A549 (cell line): ENCODE data around the gene CAP2. TPM values are rescaled to one million over a fixed set of nuclear protein-coding genes. Genes with fewer than 3 reads are reported as not detected.
A peak's percentile ranks its signal among the peaks of the same experiment; 100 is the strongest.

Experiments used
- ATAC-seq, 2 experiments: fragments of 200-7000 bp in 1 of 2; fragments of >200 bp in 1 of 2; cut with Nextera tagmentation in 1 of 2; cut with Tn5 transposase in 1 of 2; 3 replicates each; pipeline versions ENCODE4 v1.8.0 to v1.9.1; 2018 to 2020; ENCODE audit warnings: mild to moderate bottlenecking in 1 of 2, moderate library complexity in 1 of 2
- CTCF ChIA-PET: fragments of 300-600 bp; sonication (Branson Sonifier 250); formaldehyde crosslinking; extraction: SDS; loops from one replicate; lab custom pipeline; 2021; ENCODE audit warnings: antibody characterized with exemption, inconsistent platforms; lab: Yijun Ruan, JAX
- POLR2A ChIA-PET: fragments of 350-600 bp; formaldehyde crosslinking; extraction: SDS; loops from one replicate; lab custom pipeline; 2021; ENCODE audit warnings: antibody characterized with exemption, inconsistent platforms; lab: Yijun Ruan, JAX
- DNase-seq, 2 experiments: peaks; one replicate each; pipeline versions ENCODE4 v3.0.0 to v3.0.0-alpha.2; 2011 to 2016; ENCODE audit warnings: low read depth in 1 of 2, low spot score in 1 of 2
- FAIRE-seq: peaks from 2 replicates; lab custom pipeline; 2011; peaks lifted over from hg19 to GRCh38; lab: Jason Lieb, UNC
- H3K27ac ChIP-seq, 2 experiments: fragments of >200 bp; sonication (Bioruptor Twin); formaldehyde crosslinking; 3 replicates each; pipeline ENCODE4 v1.5.1; 2016 to 2017
- H3K4me1 ChIP-seq: fragments of >200 bp; sonication (Bioruptor Twin); formaldehyde crosslinking; 3 replicates; pipeline ENCODE4 v1.6.1; 2016
- H3K4me2 ChIP-seq: fragments of >200 bp; sonication (Bioruptor Twin); formaldehyde crosslinking; 3 replicates; pipeline ENCODE4 v1.6.1; 2016
- H3K4me3 ChIP-seq: fragments of >200 bp; sonication (Bioruptor Twin); formaldehyde crosslinking; 3 replicates; pipeline ENCODE4 v1.5.1; 2016
- H3K9me3 ChIP-seq: fragments of >200 bp; sonication (Bioruptor Twin); formaldehyde crosslinking; 3 replicates; pipeline ENCODE4 v1.6.1; 2016
- ATOH8 ChIP-seq: fragments of 250-450 bp; sonication (Bioruptor Pico); IDR thresholded peaks from 2 replicates; pipeline ENCODE4 v1.5.0; 2020; ENCODE audit warnings: low read depth, mild to moderate bottlenecking, moderate library complexity
- BHLHE40 ChIP-seq: IDR thresholded peaks from 2 replicates; pipeline ENCODE4 v1.6.1; 2012; ENCODE audit warnings: low read depth, low read length, inconsistent platforms
- CBX2 ChIP-seq: fragments of 200-600 bp; sonication (generic); IDR thresholded peaks from 2 replicates; pipeline ENCODE4 v1.6.1; 2016; ENCODE audit warnings: low read depth, mild to moderate bottlenecking, borderline replicate concordance
- CBX8 ChIP-seq: fragments of 200-600 bp; sonication (generic); IDR thresholded peaks from 2 replicates; pipeline ENCODE4 v1.6.1; 2016
- CHD2 ChIP-seq: fragments of 150-350 bp; IDR thresholded peaks from 2 replicates; pipeline ENCODE4 v1.6.1; 2014; ENCODE audit warnings: low read length; ENCODE audit not compliant: partially characterized antibody
- CHD4 ChIP-seq: fragments of 200-600 bp; sonication (generic); IDR thresholded peaks from 2 replicates; pipeline ENCODE4 v1.6.1; 2016; ENCODE audit warnings: antibody characterized with exemption, mild to moderate bottlenecking, borderline replicate concordance
- E2F6 ChIP-seq: IDR thresholded peaks from 2 replicates; pipeline ENCODE4 v1.6.1; 2012; ENCODE audit warnings: low read depth, borderline replicate concordance
- EP300 ChIP-seq, 2 experiments: fragments of >200 bp; sonication (Bioruptor Twin); formaldehyde crosslinking; IDR thresholded peaks; 2 replicates in 1 of 2; 3 replicates in 1 of 2; pipeline ENCODE4 v1.6.1; 2016 to 2017
- FOSB ChIP-seq: fragments of 250-450 bp; sonication (Bioruptor Pico); IDR thresholded peaks from 2 replicates; pipeline ENCODE4 v1.5.0; 2020; ENCODE audit warnings: mild to moderate bottlenecking, moderate library complexity
- HDAC2 ChIP-seq: fragments of 200-600 bp; sonication (generic); IDR thresholded peaks from 2 replicates; pipeline ENCODE4 v1.6.1; 2016
- HES2 ChIP-seq: fragments of >200 bp; sonication (Bioruptor Twin); formaldehyde crosslinking; IDR thresholded peaks from 2 replicates; pipeline ENCODE4 v1.6.1; 2016
- HMGXB4 ChIP-seq: fragments of 250-450 bp; sonication (Bioruptor Pico); IDR thresholded peaks from 2 replicates; pipeline ENCODE4 v1.5.0; 2021; ENCODE audit warnings: mild to moderate bottlenecking, moderate library complexity, borderline replicate concordance
- HOXA7 ChIP-seq: fragments of 250-450 bp; sonication (Bioruptor Pico); IDR thresholded peaks from 2 replicates; pipeline ENCODE4 v1.5.0; 2020; ENCODE audit warnings: mild to moderate bottlenecking, moderate library complexity
- HOXB13 ChIP-seq: fragments of 250-450 bp; sonication (Bioruptor Pico); IDR thresholded peaks from 2 replicates; pipeline ENCODE4 v1.5.0; 2020; ENCODE audit warnings: low read depth, mild to moderate bottlenecking, moderate library complexity
- JUNB ChIP-seq: fragments of >200 bp; sonication (Bioruptor Twin); formaldehyde crosslinking; IDR thresholded peaks from 2 replicates; pipeline ENCODE4 v1.6.1; 2016
- MAFK ChIP-seq: fragments of 450-650 bp; IDR thresholded peaks from 2 replicates; pipeline ENCODE4 v1.6.1; 2014; ENCODE audit not compliant: partially characterized antibody
- MAZ ChIP-seq: fragments of 150-350 bp; IDR thresholded peaks from 2 replicates; pipeline ENCODE4 v1.6.1; 2014; ENCODE audit warnings: antibody characterized with exemption, low read depth, low read length, borderline replicate concordance
- NR3C1 ChIP-seq: fragments of >200 bp; sonication (Bioruptor Twin); formaldehyde crosslinking; IDR thresholded peaks from 3 replicates; pipeline ENCODE4 v1.6.1; 2017
- TFCP2L1 ChIP-seq: fragments of 250-450 bp; sonication (Bioruptor Pico); IDR thresholded peaks from 2 replicates; pipeline ENCODE4 v1.5.0; 2021; ENCODE audit warnings: mild to moderate bottlenecking
- USF2 ChIP-seq: fragments of 450-650 bp; IDR thresholded peaks from 2 replicates; pipeline ENCODE4 v1.6.1; 2014; ENCODE audit warnings: antibody characterized with exemption
- ZFP36 ChIP-seq: fragments of 450-650 bp; IDR thresholded peaks from 2 replicates; pipeline ENCODE4 v1.6.1; 2014; ENCODE audit warnings: borderline replicate concordance; ENCODE audit not compliant: partially characterized antibody
- ZNF302 ChIP-seq: fragments of 250-450 bp; sonication (Bioruptor Pico); IDR thresholded peaks from 2 replicates; pipeline ENCODE4 v1.9.0; 2021; ENCODE audit warnings: inconsistent platforms, mild to moderate bottlenecking, moderate library complexity
- WGBS: methylation state at CpG from one replicate; pipeline ENCODE4 v1.1.6; 2017; ENCODE audit errors: missing lambda C conversion rate; 5-methylcytosine and 5-hydroxymethylcytosine counted together
- polyA plus RNA-seq, 4 experiments: library from polyadenylated mRNA; depleted of rRNA in 3 of 4; stranded (reverse); fragments of >200 nt; fragmentation: RNase III in 1 of 4; extraction: RNeasy Plus Mini Kit Qiagen cat#74134 plus additional on column Dnase treatment in 1 of 4; gene quantifications; 2 replicates in 3 of 4; 3 replicates in 1 of 4; pipeline ENCODE4 v1.2.3, GENCODE V29; 2011 to 2017

Gene CAP2
- polyA plus RNA-seq, 2 of the 4 experiments (the other 2 are of a cell fraction): 27.2 to 43.3 TPM

- ATAC-seq (no peak), FAIRE-seq (no peak), DNase-seq (no peak)
- Histone ChIP-seq H3K4me2 (no peak overlapping the region), H3K9me3 (no peaks in the 10 kb centered on the region), H3K4me3 (no peak overlapping the region), H3K27ac (no peak overlapping the region), H3K4me1 (no peaks in the 10 kb centered on the region)
- 97% methylated on average over 2 of the region's 2 CpGs for WGBS
- ChIA-PET CTCF (no interaction called here), POLR2A (no interaction called here)
- no peak for TF ChIP-seq E2F6
- no peak for TF ChIP-seq ATOH8
- TF ChIP-seq CHD2: no peak
Measured at GRCh38 chr6:17485946-17486345, 92.6 kb downstream of the CAP2 start.

GRCh38 chr6:17486680-17487079 is 93.3 kb downstream of the CAP2 start:
- no peak overlapping the region for H3K4me3 ChIP-seq
- CTCF ChIA-PET: no interaction called here
- ATAC-seq: no peak
- H3K4me2 ChIP-seq: no peak overlapping the region
- POLR2A ChIA-PET: no interaction called here
- WGBS: 96% methylated on average over 4 of the region's 4 CpGs
- H3K4me1 ChIP-seq: no peaks in the 10 kb centered on the region
- TF ChIP-seq EP300 (IDR thresholded peaks at IDR 0.05): no peak
- TF ChIP-seq MAZ: no peak
- TF ChIP-seq MAFK: no peak
- TF ChIP-seq HDAC2: no peak
- TF ChIP-seq CHD4: no peak
- H3K27ac ChIP-seq: no peak overlapping the region
- FAIRE-seq: no peak
- H3K9me3 ChIP-seq: no peaks in the 10 kb centered on the region
- no peak for DNase-seq

- TF ChIP-seq HOXB13 (CRISPR knock-in tag) (no peak), ZNF302 (CRISPR knock-in tag) (no peak)
- CTCF ChIA-PET: interaction anchor here (1.1 to 1.7 kb wide), 2 partner anchors 93 to 210 kb away, joined by 3 read pairs; partner anchors contain the start of gene RBM24
Measured at GRCh38 chr6:17490724-17491123, 97.3 kb downstream of the CAP2 start.

GRCh38 chr6:17491416-17492142 is 98.2 kb downstream of the CAP2 start:
- no peak for TF ChIP-seq NR3C1
- TF ChIP-seq HOXA7 (CRISPR knock-in tag): no peak
- no peak for TF ChIP-seq CBX2
- TF ChIP-seq, all 56 proteins: peak for 0
- 92% methylated on average over 10 of the region's 10 CpGs for WGBS
- DNase-seq (no peak), ATAC-seq (no peak), FAIRE-seq (no peak)
- H3K4me1 ChIP-seq: peaks cover 10% of the 10 kb centered on the region
- POLR2A ChIA-PET: no interaction called here
- no peaks in the 10 kb centered on the region for H3K9me3 ChIP-seq
- H3K4me3 ChIP-seq: no peak overlapping the region
- H3K27ac ChIP-seq: no peak overlapping the region
- CTCF ChIA-PET: interaction anchor here (0.6 to 1.7 kb wide), 3 partner anchors 28 to 160 kb away, joined by 3 read pairs; no protein-coding TSS in a partner anchor
- H3K4me2 ChIP-seq: no peak overlapping the region

More at GRCh38 chr6:17490724-17491123, 97.3 kb downstream of the CAP2 start:
- no peak for ATAC-seq
- WGBS: 88% methylated on average over 4 of the region's 4 CpGs
- no peak overlapping the region for H3K4me2 ChIP-seq
- H3K9me3 ChIP-seq: no peaks in the 10 kb centered on the region
- H3K4me3 ChIP-seq: no peak overlapping the region
- H3K27ac ChIP-seq: 0 out of 6 replicates have a peak overlapping the region, but pooled peaks of 1 of the 2 experiments have one; percentile 1
- no peak for DNase-seq
- FAIRE-seq: no peak
- H3K4me1 ChIP-seq: peaks cover 10% of the 10 kb centered on the region
- POLR2A ChIA-PET: no interaction called here

- 84% methylated on average over 6 of the region's 6 CpGs for WGBS
- TF ChIP-seq ZFP36 (no peak), ZNF302 (CRISPR knock-in tag) (no peak), HES2 (no peak), TFCP2L1 (CRISPR knock-in tag) (no peak), JUNB (no peak), FOSB (no peak), CHD4 (no peak), USF2 (no peak), CBX8 (no peak), HDAC2 (no peak), MAFK (no peak), HMGXB4 (CRISPR knock-in tag) (no peak), BHLHE40 (no peak)
Measured at GRCh38 chr6:17492350-17492749, 99.0 kb downstream of the CAP2 start.

More at GRCh38 chr6:17492350-17492749, 99.0 kb downstream of the CAP2 start:
- CTCF ChIA-PET: interaction anchor here (0.6 kb wide), 1 partner anchor 161 kb away, joined by 3 read pairs; no protein-coding TSS in a partner anchor
- DNase-seq (no peak), FAIRE-seq (no peak), ATAC-seq (no peak)
- Histone ChIP-seq H3K27ac (peak overlapping the region in 1 of 2 experiments; percentile 44; a peak in 1 of 6 replicates), H3K9me3 (no peaks in the 10 kb centered on the region), H3K4me2 (no peak overlapping the region), H3K4me3 (no peak overlapping the region), H3K4me1 (peaks cover 10% of the 10 kb centered on the region)
- POLR2A ChIA-PET: no interaction called here
